GM18870 (cell line): ENCODE data around the gene CARD11.
"Not testable (repeated sequence)": the region's sequence is repeated elsewhere in the genome, so short reads cannot be mapped to it uniquely, and the experiment has no call there.

Experiments used
- ATAC-seq: cut with Tn5 transposase; IDR thresholded peaks from one replicate; pipeline ENCODE4 v1.9.1; 2021; ENCODE audit warnings: moderate library complexity; ENCODE audit not compliant: unreplicated experiment

Gene CARD11

GRCh38 chr7:3021825-3022224, 21.8 kb downstream of the CARD11 start:
- no peak for ATAC-seq

DNA sequence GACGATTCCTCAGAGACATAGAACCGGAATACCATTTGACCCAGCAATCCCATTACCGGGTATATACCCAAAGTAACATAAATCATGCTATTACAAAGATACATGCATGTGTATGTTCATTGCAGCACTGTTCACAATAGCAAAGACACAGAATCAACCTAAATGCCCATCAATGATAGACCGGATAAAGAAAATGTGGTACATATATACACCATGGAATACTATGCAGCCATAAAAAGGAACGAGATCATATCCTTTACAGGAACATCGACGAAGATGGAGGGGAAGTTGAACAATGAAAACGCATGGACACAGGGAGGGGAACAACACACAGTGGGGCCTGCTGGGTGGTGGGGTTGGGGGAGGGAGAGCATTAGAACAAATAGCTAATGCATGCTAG, 22.4 kb downstream of the CARD11 start:
- ATAC-seq: not testable (repeated sequence)

- no peak for ATAC-seq
These were observed 23.3 kb downstream of the CARD11 start for GRCh38 chr7:3020416-3020815.

DNA sequence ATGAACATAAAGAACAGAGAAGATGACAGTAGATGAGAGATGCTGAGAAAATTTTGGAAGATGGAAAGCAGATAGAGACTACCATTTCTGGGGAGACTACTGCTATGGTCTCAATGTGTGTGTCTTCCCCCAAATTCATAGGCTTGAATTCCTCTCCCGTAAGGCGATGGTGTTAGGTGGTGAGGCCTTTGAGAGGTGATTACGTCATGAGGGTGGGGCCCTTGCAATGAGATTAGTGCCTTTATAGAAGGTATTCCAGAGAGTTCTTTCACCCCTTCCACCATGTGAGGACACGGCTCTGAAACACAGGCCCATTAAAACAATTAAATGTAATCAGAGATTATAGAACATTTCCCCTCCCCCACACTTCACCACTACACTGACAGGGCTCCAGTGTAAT, 23.9 kb downstream of the CARD11 start:
- ATAC-seq: no peak

DNA sequence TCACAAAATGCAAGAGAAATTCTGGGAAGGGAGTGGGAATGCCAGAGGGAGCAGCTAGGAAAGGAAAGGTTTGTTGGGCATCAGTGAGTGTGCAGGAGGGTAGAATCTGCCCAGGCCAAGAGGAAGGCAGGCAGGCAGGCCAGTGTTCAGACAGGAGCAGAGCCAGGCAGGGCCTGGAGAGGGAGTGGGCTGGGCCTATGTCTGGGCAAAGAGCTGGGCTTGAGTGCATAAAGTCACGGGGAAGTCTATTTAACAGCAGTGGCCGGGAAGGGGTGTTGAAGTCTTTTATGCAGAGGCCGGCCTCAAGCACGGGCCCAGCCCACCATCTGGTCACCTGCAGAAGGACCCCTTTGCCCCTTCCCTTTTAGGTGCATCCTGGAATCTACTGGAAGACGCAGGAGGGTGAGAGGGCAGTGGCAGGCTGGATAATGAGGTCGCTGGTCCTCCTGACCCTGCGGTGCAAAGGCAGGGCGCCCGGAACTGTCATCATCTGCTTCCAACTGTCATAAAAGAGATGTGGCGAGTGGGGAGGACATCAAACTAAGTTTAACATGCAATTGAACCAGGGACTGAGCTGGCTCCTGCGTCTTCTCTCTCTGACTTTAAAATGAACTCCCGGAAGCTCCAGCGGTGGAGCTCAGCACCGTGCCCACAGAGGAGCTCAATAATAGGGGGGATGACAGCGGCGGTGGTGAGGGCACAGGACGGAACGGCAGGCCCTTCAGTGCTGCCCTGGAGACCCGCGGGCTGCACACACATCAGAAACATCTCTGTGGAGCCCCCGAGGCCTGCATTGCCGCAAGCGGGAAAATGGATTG, 29.5 kb downstream of the CARD11 start:
- ATAC-seq: no peak

- no peak for ATAC-seq
These were observed 32.3 kb downstream of the CARD11 start for GRCh38 chr7:3011211-3011852.

GRCh38 chr7:3010161-3010560, 33.5 kb downstream of the CARD11 start:
- no peak for ATAC-seq

DNA sequence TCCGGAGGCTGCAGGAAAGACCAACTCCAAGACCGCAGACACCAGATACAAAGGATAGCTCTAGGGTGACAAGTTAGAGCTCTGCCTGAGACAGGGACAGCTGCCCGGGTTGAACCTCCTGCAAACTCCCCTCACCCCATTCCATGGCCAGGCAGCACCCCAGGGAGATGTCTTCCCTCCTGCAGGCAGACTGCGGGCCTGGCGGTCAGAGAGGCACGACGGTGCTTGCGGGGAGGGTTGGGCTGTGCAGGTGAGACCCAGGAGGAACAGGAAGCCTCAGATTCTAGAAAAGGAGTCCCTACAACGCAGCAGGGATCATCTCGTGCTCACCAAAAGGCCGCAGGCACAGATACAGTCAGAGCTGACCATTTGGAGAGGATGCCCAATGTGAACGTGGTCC, 34.6 kb downstream of the CARD11 start:
- ATAC-seq: no peak

GRCh38 chr7:3008386-3008785, 35.3 kb downstream of the CARD11 start:
- ATAC-seq: no peak

DNA sequence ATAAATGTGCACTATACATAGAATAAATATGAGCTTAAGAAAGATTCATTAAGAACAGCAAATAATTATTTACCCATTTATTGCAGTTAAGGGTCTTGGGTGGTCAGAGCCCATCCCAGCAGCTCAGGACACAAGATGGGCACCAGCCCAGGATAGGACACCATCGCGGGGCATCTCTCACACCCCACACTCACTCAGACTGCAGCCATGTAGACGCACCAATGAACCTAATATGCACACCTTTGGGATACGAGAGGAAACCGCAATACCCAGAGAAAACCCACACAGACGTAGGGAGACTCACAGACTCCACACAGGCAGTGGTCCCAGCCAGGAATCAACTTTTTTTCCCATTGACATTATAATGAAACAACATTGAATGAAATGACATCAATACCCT, 36.0 kb downstream of the CARD11 start:
- no peak for ATAC-seq

DNA sequence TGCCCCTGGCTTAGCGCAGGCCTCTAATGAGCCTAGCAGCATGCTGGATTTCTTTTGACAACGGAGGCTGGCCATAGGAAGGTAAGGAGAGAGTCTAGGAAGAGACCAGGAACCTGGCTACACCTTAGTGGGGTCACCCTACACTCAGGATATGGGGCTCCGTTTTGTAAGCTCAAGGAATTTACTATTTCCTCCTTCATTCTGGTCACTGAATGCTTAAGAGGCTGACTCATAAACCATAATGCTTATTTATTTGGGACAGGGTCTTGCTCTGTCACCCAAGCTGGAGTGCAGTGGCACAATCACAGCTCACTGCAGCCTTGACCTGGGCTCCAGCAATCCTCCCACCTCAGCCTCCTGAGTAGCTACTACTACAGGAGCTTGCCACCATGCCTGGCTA, 38.4 kb downstream of the CARD11 start:
- no peak for ATAC-seq

GRCh38 chr7:3003936-3004335, 39.7 kb downstream of the CARD11 start:
- ATAC-seq: no peak

DNA sequence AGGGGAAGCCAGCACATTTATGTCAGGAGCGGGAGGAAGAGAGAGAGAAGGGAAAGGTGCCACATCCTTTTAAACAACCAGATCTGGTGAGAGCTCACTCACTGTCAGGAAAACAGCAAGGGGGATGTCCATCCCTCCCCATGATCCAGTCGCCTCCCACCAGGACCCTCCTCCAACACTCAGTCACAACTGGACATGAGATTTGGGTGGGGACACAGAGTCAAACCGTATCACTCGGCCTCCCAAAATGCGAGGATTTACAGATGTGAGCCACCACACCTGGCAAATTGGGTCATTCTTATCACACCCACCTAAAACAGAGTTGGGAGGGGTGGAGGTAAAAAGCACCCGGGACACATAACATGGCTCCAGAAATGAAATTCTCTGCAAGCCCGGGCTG, 41.0 kb downstream of the CARD11 start:
- ATAC-seq: no peak

GRCh38 chr7:3000566-3000965, 43.1 kb downstream of the CARD11 start:
- ATAC-seq: no peak

DNA sequence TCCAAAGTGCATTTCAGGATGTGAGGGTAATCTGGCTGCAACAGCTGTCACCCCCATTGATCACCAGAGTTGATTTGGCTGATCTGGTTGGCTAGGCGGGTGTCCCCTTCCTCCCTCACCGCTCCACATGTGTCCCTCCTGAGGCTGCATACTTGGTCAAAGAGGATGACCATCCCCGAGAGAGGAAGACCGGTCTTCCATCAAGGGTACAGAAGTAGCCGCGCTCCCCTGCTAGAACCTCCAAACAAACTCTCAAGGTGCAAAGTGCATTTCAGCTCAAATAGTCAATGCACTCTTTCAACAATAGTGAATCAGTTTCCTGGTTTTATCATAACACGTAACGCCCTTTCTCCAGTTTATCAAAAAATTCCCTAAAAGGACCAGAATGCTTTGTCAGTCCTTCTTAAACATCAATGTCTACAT, 44.6 kb downstream of the CARD11 start:
- ATAC-seq: no peak

DNA sequence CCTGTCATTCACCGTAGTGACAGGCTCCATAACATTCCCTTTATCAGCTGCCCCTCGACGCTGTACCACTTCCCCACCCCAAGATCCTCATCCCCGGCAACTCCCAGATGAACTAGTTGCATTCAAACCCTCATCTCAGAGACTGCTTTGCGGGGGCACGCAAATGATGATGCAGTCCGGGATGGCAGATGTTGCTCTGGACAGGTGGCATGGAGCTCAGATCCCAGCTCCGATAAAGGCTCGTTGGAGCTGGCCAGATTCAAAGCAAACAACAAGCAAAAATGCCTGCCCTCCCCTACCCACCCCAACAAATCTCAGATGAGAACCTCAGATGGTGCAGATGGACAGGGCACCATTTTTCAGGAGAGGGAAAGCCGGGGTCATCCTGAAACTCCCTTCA, 46.7 kb downstream of the CARD11 start:
- no peak for ATAC-seq

DNA sequence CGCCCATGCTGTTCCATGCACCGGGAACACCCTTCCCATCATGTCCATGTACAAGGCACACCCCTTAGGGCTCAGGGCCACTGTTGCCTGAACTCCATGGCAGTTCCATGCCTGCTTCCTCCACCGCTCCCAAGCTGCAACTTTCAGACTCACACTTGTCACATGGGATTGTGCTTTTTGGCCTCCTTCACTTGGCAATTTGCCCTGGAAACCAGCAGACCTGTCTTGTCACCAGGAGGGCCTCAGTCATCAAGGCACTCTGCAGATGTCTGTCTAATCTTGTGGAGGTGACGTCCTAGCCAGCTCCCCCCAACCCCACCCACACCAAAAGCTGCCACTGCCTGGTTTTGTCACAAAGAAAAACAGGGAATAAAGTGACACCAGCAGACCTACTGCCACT, 47.5 kb downstream of the CARD11 start:
- no peak for ATAC-seq

DNA sequence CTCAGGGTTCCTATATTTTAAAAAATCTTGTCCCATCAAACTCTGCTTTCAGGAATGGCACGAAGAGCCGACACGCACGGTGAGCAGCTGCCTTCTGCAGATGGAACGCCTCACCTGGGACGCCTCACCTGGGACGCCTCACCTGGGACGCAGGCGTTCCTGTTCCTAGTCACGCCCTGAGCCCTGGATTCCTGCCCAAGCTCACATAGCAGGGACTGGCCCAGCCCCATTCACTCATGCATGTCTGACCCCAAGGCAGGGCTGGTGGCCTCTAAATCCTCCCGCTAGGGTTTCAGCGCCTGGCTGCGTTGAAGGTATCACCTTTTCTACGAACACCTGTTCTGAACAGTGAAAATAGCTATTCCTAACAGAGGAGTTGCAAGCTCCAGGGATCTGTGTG, 49.8 kb downstream of the CARD11 start:
- ATAC-seq: no peak

- ATAC-seq: no peak
These were observed 50.3 kb downstream of the CARD11 start for GRCh38 chr7:2993396-2993795.

GRCh38 chr7:2990949-2991470, 52.7 kb downstream of the CARD11 start:
- ATAC-seq: no peak

- no peak for ATAC-seq
These were observed 57.1 kb downstream of the CARD11 start for GRCh38 chr7:2986561-2986960.

GRCh38 chr7:2985866-2986265, 57.8 kb downstream of the CARD11 start:
- ATAC-seq: no peak
